ENCODE measurements around the gene ATG101. TPM values are rescaled to one million over a fixed set of nuclear protein-coding genes. Genes with fewer than 3 reads are reported as not detected.

Gene ATG101
- total and polyA plus RNA-seq, 2 of the 13 experiments (the other 11 are each of a cell fraction or from before 2014, with no cell fraction given), result 58.2 to 67.7 TPM

DNA sequence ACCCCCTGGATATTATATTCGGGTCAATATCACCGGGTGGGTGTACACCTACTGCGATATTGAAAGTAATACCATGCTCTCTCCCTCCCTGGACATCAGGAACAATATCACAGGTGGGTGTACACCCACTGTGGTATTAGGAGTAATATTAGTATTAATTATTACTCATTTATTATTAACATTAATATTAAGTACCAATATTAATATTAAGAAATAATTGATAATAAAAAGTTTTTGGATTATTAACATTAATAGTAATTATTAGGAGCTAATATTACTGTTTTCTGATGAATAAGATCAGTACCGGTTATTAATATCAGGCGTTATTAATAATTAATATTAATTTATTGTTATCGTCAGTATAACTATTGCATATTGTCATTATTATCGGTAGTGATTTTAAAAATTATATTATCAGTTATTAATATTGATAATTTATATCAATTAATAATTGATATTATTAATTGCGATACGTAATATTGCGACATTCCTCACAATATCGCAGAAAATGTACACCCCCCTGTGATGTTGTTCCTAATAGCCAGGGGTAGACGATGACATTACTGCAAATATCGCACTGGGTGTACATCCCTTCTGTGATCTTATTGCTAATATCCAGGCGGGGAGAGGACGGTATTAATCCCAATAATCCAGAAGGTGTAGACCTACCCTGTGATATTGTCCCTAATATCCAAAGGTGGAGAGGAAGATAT, 26.7 kb downstream of the ATG101 start:
- FAIRE-seq (no peak), DNase-seq (ENCODE audit: low spot score) (no peak), ATAC-seq (no peak)
- in situ Hi-C loops (cut with HindIII; ENCODE audit: extremely low pct_ligation_motif_present, low pct_unique_long_range_greater_than_20kb) (no loop called here), intact Hi-C loops (cut with micrococcal nuclease; ENCODE audit: unreplicated experiment) (no loop called here)
- Histone ChIP-seq H4K20me1 (ENCODE audit: insufficient read depth, low read length) (no peaks in the 10 kb centered on the region), H3K9ac (ENCODE audit: insufficient read depth, low read depth, low read length) (no peak overlapping the region), H2AFZ (ENCODE audit: low read length) (no peak overlapping the region), H3K79me2 (ENCODE audit: insufficient read depth, low read length) (no peaks in the 10 kb centered on the region), H3K27me3 (ENCODE audit: control insufficient read depth in 1 of 2, insufficient read depth in 2 of 2, low read length in 2 of 2) (no peaks in the 10 kb centered on the region), H3K27ac (ENCODE audit: extremely low read length, insufficient read depth, low read length) (no peak overlapping the region), H3K4me3 (replicated peaks in 1 of 3; ENCODE audit: insufficient read depth in 1 of 3, low read depth in 2 of 3, low read length in 3 of 3) (no peak overlapping the region), H3K4me2 (ENCODE audit: low read depth, low read length) (no peak overlapping the region), H3K9me3 (ENCODE audit: low read length) (no peaks in the 10 kb centered on the region), H3K36me3 (replicated peaks in 1 of 2; ENCODE audit: control insufficient read depth in 1 of 2, insufficient read depth in 2 of 2, low read length in 2 of 2) (no peaks in the 10 kb centered on the region), H3K4me1 (ENCODE audit: insufficient read depth, low read length) (peaks cover 17% of the 10 kb centered on the region)
- ChIA-PET CTCF (ENCODE audit: low intra/inter-chr PET ratio, low total read pairs) (no interaction called here), POLR2A (no interaction called here)
- 0 out of 2 replicates have a peak, but pooled peaks have one; percentile 57 for TF ChIP-seq SATB2 (CRISPR knock-in tag; IDR thresholded peaks at IDR 0.05)
- no peak for TF ChIP-seq RNF2 (conservative IDR thresholded peaks at IDR 0.05; ENCODE audit: low read depth)
- TF ChIP-seq HNRNPLL (IDR thresholded peaks at IDR 0.05; ENCODE audit: low read depth, low read length, poor library complexity, severe bottlenecking), result no peak
- 0 out of 2 replicates have a peak, but pooled peaks have one; percentile 16 for TF ChIP-seq CEBPB (IDR thresholded peaks at IDR 0.05; ENCODE audit: borderline replicate concordance, low read depth, low read length)
- no TSS peak for BruUV-seq (replicated peaks)
- WGBS (ENCODE audit: low lambda C conversion rate), result 79% methylated on average over 15 of the region's 15 CpGs

DNA sequence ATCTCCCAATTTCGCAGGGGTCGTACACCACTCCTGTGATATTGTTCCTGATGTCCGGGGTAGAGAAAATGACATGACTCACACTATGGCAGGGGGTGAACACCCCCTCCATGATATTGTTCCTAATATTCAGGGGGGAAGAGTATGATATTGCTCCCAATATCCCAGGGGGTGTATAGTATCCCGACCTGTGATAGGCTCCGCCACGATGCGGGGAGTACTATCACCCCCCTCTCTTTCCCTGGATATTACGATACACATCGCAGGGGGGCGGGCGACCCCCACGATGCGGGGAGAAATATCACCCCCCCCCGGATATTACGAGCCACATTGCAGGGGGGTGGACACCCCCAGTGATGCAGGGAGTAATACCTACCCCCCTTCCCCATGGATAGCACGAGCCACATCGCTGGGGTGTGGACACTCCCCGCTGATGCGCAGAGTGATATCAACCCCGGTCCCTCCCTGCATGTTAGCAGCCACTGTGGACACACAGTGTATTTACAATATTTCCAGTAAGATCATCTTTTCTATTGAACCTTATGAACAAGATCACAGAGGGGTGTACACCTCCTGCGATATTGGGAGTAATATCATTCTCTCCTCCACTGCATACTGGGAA, 27.4 kb downstream of the ATG101 start:
- ATAC-seq (no peak), DNase-seq (ENCODE audit: low spot score) (no peak), FAIRE-seq (no peak)
- peaks cover 11% of the 10 kb centered on the region for H3K4me1 ChIP-seq (ENCODE audit: insufficient read depth, low read length)
- no peak overlapping the region for H3K9ac ChIP-seq (ENCODE audit: insufficient read depth, low read depth, low read length)
- no peak overlapping the region for H3K4me3 ChIP-seq (replicated peaks in 1 of 3; ENCODE audit: insufficient read depth in 1 of 3, low read depth in 2 of 3, low read length in 3 of 3)
- no peaks in the 10 kb centered on the region for H3K9me3 ChIP-seq (ENCODE audit: low read length)
- 83% methylated on average over 19 of the region's 21 CpGs for WGBS (ENCODE audit: low lambda C conversion rate)
- H3K4me2 ChIP-seq (ENCODE audit: low read depth, low read length), result no peak overlapping the region
- H3K27me3 ChIP-seq (ENCODE audit: control insufficient read depth in 1 of 2, insufficient read depth in 2 of 2, low read length in 2 of 2), result no peaks in the 10 kb centered on the region
- intact Hi-C loops (cut with micrococcal nuclease; ENCODE audit: unreplicated experiment) (no loop called here), in situ Hi-C loops (cut with HindIII; ENCODE audit: extremely low pct_ligation_motif_present, low pct_unique_long_range_greater_than_20kb) (no loop called here)
- ChIA-PET POLR2A (no interaction called here), CTCF (ENCODE audit: low intra/inter-chr PET ratio, low total read pairs) (no interaction called here)
- BruUV-seq (replicated peaks), result no TSS peak
- H3K27ac ChIP-seq (ENCODE audit: extremely low read length, insufficient read depth, low read length), result no peak overlapping the region
- H2AFZ ChIP-seq (ENCODE audit: low read length), result no peak overlapping the region
- TF ChIP-seq JUN (CRISPR knock-in tag; IDR thresholded peaks at IDR 0.05) (no peak), ZNF616 (CRISPR knock-in tag; IDR thresholded peaks at IDR 0.05; ENCODE audit: low read depth) (no peak), ZNF296 (CRISPR knock-in tag; conservative IDR thresholded peaks at IDR 0.05) (no peak), GZF1 (CRISPR knock-in tag; IDR thresholded peaks at IDR 0.05) (no peak), MED13 (CRISPR knock-in tag; IDR thresholded peaks at IDR 0.05) (no peak), LBX2 (CRISPR knock-in tag; IDR thresholded peaks at IDR 0.05; ENCODE audit: borderline replicate concordance) (no peak), ATF5 (CRISPR knock-in tag; IDR thresholded peaks at IDR 0.05; ENCODE audit: low read depth) (no peak), KAT7 (CRISPR knock-in tag; IDR thresholded peaks at IDR 0.05; ENCODE audit: borderline replicate concordance) (no peak)
- TF ChIP-seq, protein P1, sequence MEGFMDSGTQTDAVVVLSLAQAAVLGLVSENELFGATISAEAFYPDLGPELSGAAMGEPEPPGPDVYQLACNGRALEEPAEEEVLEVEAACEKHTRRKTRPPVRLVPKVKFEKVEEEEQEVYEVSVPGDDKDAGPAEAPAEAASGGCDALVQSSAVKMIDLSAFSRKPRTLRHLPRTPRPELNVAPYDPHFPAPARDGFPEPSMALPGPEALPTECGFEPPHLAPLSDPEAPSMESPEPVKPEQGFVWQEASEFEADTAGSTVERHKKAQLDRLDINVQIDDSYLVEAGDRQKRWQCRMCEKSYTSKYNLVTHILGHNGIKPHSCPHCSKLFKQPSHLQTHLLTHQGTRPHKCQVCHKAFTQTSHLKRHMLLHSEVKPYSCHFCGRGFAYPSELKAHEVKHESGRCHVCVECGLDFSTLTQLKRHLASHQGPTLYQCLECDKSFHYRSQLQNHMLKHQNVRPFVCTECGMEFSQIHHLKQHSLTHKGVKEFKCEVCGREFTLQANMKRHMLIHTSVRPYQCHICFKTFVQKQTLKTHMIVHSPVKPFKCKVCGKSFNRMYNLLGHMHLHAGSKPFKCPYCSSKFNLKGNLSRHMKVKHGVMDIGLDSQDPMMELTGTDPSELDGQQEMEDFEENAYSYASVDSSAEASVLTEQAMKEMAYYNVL (CRISPR knock-in tag; IDR thresholded peaks at IDR 0.05; ENCODE audit: borderline replicate concordance), result no peak
- H4K20me1 ChIP-seq (ENCODE audit: insufficient read depth, low read length), result no peaks in the 10 kb centered on the region
- H3K36me3 ChIP-seq (replicated peaks in 1 of 2; ENCODE audit: control insufficient read depth in 1 of 2, insufficient read depth in 2 of 2, low read length in 2 of 2), result no peaks in the 10 kb centered on the region
- no peaks in the 10 kb centered on the region for H3K79me2 ChIP-seq (ENCODE audit: insufficient read depth, low read length)

Data from HepG2 (cell line).